ENCODE results near the gene METAP1.
"Not testable (repeated sequence)": the region's sequence is repeated elsewhere in the genome, so short reads cannot be mapped to it uniquely, and the experiment has no call there.

Gene METAP1

GRCh38 chr4:99059550-99059949 is 64.0 kb downstream of the METAP1 start:
- DNase-seq, result no peak

- DNase-seq, result no peak
These were observed 65.7 kb downstream of the METAP1 start for GRCh38 chr4:99061048-99061700.

GRCh38 chr4:99062120-99062519 is 66.6 kb downstream of the METAP1 start:
- DNase-seq, result no peak

- not testable (repeated sequence) for DNase-seq
These were observed 70.0 kb downstream of the METAP1 start for GRCh38 chr4:99065521-99065920.

- DNase-seq, result no peak
These were observed 72.1 kb downstream of the METAP1 start for GRCh38 chr4:99067617-99068016.

GRCh38 chr4:99071159-99071558 is 75.6 kb downstream of the METAP1 start:
- no peak for DNase-seq

- DNase-seq, result no peak
These were observed 79.3 kb downstream of the METAP1 start for GRCh38 chr4:99074816-99075215.

- no peak for DNase-seq
These were observed 80.9 kb downstream of the METAP1 start for GRCh38 chr4:99076292-99076976.

GRCh38 chr4:99077177-99077576 is 81.7 kb downstream of the METAP1 start:
- no peak for DNase-seq

GRCh38 chr4:99078336-99078735 is 82.8 kb downstream of the METAP1 start:
- no peak for DNase-seq

GRCh38 chr4:99078931-99079624 is 83.6 kb downstream of the METAP1 start:
- DNase-seq, result no peak

- DNase-seq, result no peak
These were observed 84.2 kb downstream of the METAP1 start for GRCh38 chr4:99079625-99080295.

GRCh38 chr4:99080869-99081268 is 85.3 kb downstream of the METAP1 start:
- not testable (repeated sequence) for DNase-seq

- DNase-seq, result no peak
These were observed 86.7 kb downstream of the METAP1 start for GRCh38 chr4:99082192-99082591.

GRCh38 chr4:99084595-99084994 is 89.1 kb downstream of the METAP1 start:
- DNase-seq, result no peak

GRCh38 chr4:99088023-99088449 is 92.5 kb downstream of the METAP1 start:
- DNase-seq, result peak in 9 of 14 donors; percentile 31 to 76 (median 73)

- peak in 13 of 14 donors; percentile 34 to 90 (median 75) for DNase-seq
These were observed 93.2 kb downstream of the METAP1 start, which contains the start of gene ADH5 for GRCh38 chr4:99088481-99089365. Gene ADH5, minus strand, starts transcription at chr4:99088788. Its CDS starts 88 bp downstream, at chr4:99088700.

- no peak for DNase-seq
These were observed 95.1 kb downstream of the METAP1 start for GRCh38 chr4:99090481-99091215.

GRCh38 chr4:99091216-99091575 is 95.7 kb downstream of the METAP1 start:
- DNase-seq, result no peak

GRCh38 chr4:99091841-99092240 is 96.3 kb downstream of the METAP1 start:
- DNase-seq, result not testable (repeated sequence)

GRCh38 chr4:99099311-99099710 is 103.8 kb downstream of the METAP1 start:
- DNase-seq, result no peak

Data from C1 segment of cervical spinal cord (tissue), 14 donors.